NCI-H446 treated with DMSO at 0.1 percent for 48 hours (cell line): Measurements from ENCODE around the gene C1GALT1C1.
"Not testable (repeated sequence)": the region's sequence is repeated elsewhere in the genome, so short reads cannot be mapped to it uniquely, and the experiment has no call there.

ENCODE experiments used
- DNase-seq: peaks from one replicate; lab custom pipeline; 2025; lab: John Stamatoyannopoulos, UW

C1GALT1C1 gene

DNA sequence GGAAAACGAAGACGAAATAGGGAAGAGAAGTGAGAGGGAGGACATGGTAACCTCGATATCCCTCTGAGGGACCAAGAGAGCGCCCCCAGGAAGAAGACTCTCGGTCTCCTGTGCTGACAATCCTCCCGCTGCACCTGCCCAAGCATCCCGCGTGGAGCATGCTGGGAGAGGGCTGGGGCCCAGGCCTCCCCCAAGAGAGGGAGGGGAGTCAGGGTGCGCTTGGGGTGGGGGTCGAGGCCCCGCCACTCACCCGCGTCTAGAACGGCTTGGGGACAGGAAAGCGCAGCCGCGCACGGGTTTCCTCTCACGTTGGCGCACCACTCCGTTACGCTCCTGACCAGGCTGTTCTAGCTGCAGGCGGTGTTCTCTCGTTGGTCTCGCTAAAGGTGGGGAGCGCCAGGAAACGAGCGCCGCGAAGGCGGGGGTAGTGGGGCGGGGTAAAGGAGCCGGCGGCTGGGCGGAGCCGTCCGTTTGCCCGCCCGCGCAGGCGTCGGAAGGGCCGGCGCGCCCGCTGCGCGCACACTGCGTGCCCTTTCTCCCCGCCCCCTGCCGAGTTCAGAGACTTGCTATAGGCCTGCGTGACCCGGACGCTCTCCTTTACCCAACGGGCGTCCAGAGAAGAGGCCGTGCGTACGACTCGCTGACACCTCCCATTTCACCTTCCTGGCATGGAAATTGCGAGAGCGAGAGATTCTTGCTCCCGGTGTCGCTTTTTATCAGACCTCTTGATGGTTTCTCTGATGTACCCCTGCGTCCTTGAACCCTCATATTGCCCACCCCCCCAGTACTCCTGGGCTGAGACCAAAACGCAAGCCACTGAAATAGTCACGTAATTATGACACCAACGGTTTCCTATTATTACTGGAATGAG, at the start of gene C1GALT1C1:
Gene C1GALT1C1, minus strand, starts transcription at position 388 of the 871 bp plus-strand sequence. CDS start 2,888 bp downstream, outside the sequence.
- peak; percentile 93 for DNase-seq

- no peak for DNase-seq
Observed at GRCh38 chrX:120677004-120677652, 47.3 kb upstream of the C1GALT1C1 start.

DNA sequence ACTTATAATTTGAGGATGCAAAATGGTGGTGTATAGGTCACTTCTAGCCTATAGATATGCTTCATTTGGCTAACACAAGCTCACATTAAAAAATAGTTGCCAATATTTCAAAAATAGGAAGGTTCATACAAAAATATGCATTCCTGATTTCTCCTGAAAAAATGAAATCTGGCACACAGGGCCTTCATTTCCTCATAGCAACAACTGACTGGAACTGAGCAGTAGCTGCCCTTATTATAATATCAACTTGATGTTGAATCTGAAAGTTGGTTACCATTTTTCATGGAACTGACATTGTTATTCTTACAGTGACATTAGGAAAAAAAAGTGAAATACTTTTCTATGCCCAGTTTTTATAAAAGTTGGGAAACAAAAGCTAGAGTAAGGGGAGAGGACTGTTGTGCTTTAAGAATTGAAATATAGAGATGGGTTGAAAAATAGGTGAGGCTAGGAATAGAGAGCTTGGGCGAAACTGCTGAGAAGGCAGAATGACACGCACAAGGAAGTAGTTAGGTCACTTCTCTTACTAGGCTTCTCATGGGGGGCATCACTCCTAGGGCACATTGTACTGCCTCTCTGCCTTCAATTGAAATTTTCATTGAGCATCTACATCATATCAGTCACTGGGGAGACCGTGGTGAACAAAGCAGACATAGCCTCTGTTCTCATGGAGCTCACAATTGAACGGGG, 43.1 kb upstream of the C1GALT1C1 start:
- DNase-seq, result no peak

DNA sequence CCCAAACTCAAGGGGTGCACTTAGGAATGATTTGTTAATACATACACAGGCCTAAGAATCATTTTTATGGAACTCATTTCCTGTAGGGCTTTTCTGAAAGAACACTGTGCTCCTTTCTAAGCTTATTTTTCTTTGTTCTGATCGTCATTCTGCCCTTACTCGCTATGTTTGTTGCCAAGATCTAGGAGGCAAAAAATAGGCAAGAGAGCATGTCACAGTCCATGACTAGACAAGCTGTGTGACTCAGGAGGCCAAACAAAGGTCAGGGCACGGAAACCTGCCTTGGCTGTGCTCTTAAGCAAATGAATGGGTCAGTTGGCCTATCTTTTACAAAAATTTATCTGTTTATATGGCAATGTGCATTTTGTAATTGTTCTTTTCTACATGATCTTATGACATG, 42.5 kb upstream of the C1GALT1C1 start:
- no peak for DNase-seq

DNA sequence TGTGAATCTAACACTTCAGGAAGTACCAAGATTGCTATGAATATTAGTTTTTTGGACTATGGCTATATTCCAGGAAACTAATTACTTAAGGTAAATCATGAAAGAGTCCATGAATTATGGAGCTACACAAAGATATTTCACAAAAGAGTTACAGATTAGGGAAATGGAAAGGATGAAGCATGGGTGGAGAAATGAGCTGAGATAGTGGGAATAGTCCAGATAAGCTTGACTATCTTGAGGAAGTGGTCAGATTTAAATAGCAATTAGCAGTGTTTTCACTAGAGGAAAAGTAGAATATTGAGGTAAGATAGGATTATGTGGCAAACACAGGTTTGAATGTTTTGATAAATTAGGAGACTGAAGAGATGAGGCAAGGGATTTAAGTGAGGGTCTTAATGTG, 42.1 kb upstream of the C1GALT1C1 start:
- no peak for DNase-seq

- no peak for DNase-seq
Observed at GRCh38 chrX:120668357-120668756, 38.5 kb upstream of the C1GALT1C1 start.

DNA sequence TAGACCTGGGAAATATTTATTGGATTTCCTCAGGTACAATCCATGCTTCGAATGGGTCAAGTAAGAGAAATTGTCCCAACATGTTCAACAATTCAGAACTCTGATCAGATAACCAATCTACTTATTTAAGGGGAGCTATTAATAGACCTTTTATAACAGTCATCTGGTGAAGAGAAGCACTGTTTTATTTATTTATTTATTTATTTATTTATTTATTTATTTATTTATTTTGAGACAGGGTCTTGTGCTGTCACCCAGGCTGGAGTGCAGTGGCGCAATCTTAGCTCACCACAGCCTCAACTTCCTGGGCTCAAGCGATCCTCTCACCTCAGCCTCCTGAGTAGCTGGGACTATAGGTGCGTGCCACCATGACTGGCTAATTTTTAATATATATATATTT, 34.7 kb upstream of the C1GALT1C1 start:
- not testable (repeated sequence) for DNase-seq

- peak; percentile 2 for DNase-seq
Observed at GRCh38 chrX:120664081-120664480, 34.2 kb upstream of the C1GALT1C1 start.

DNA sequence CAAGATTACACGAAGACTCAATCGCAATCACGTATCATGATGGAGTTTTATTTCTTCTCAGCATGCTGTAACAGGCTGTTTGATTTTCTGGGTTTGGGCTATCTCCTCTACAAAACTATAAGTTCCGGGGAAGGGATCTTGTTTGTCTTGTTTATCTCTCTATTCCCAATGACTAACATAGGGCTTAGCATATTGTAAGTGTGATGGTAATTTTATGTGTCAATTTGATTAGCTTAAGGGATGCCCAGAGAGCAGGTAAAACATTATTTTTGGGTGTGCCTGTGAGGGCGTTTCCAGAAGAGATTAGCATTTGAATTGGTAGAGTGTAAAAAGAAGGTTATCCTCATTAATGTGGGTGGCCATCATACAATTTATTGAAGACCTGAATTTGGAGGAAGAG, 32.8 kb upstream of the C1GALT1C1 start:
- no peak for DNase-seq

GRCh38 chrX:120660637-120661036, 30.8 kb upstream of the C1GALT1C1 start:
- DNase-seq, result no peak

DNA sequence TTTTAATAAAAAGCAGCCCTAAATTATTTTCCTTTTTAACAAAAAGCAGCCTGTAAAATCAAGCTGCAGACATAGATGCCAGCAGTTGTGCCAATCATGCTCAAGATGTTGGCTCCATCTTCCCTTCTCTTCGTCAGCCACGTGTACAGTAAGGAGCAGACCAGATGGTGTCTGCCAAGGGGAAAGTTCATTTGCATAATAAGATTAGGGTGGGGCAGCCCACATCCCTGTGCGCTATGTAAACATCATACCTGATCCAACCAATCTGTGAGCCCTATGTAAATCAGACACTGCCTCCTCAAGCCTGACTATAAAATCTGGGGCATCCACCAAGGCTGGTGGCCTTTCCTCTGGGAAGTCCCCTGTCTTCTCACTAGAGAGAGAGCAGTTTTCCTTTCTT, 23.1 kb upstream of the C1GALT1C1 start:
- peak; percentile 82 for DNase-seq

GRCh38 chrX:120652256-120652655, 22.4 kb upstream of the C1GALT1C1 start:
- DNase-seq, result not testable (repeated sequence)

DNA sequence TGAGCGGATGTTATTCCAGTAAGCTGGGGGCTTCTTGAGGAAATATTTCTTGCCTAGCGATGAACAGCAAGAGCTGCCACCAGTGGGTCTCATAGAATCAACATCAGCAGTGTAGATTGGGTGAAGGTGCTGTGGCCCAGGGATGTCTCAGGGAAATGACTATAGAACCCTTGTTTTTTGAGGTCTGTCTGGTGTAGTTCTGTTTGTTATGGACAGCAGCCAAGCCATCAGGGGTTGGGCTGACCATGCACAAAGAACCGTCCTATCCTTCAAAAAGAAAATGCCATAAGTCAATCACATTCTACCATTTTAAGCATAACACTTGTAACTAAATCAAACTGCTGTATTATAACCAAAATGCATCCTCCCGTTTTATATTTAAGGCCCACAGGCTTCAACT, 17.3 kb upstream of the C1GALT1C1 start:
- no peak for DNase-seq

DNA sequence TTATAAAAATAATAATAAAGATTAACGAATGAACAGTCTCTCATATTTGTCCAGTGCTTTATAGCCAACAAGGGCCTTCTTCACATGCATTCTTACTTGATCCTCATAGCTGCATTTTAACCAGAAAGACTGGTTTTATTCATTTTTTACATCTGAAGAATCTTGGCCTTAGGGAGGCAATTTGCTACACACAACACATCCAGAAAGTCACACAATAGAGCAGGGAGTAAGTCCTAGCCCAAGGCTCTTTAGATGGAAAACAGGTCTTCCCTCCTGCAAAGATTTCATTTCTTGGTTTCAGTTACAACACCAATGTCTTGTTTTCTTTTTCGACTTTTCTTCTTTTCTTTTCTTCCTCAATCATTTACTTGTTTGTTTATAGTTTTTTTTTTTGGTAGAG, 13.0 kb upstream of the C1GALT1C1 start:
- no peak for DNase-seq

DNA sequence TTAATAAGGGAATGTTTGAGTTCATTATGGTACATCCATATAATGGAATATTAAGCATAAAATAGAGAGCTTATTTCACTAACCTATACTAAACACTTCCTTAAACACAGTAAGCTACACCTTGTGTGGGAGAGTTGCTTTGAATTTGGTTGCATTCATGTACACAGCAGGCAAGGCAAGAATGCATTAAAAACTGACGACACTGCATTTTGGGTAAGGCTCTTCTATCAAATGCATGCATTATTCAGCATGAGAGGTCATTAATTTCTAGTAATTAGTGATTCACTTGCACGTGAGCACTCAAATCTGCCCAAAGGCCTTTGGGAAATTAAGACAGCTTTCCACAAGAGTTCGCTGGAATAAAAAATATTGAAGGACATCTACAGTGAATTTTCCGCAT, 8.8 kb upstream of the C1GALT1C1 start:
- DNase-seq, result no peak

- DNase-seq, result no peak
Observed at GRCh38 chrX:120625371-120625770, 4.5 kb downstream of the C1GALT1C1 start.

- DNase-seq, result no peak
Observed at GRCh38 chrX:120617996-120618630, 11.7 kb downstream of the C1GALT1C1 start.

DNA sequence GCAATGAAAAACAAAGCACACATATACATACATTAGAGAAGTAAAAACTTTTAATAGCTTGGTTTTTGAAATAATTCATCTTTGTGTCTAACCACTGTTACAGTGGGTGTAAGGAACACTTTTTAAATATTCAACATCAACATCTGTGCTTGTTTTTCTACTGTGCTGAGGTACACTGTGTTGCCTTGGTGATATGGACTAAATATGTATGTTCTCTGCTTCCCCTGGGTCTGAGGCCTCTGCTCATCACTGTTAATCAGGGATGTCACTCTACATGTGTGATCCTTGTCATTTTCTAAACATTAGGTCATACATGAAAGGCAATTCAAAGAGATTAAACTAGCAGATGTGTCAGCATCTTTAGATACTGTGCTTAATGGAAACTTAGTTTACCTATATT, 15.0 kb downstream of the C1GALT1C1 start:
- no peak for DNase-seq

GRCh38 chrX:120612086-120612485, 17.8 kb downstream of the C1GALT1C1 start:
- DNase-seq, result no peak

GRCh38 chrX:120604361-120604782, 25.5 kb downstream of the C1GALT1C1 start:
- DNase-seq, result peak; percentile 28

- DNase-seq, result peak; percentile 91
Observed at GRCh38 chrX:120603707-120604360, 26.0 kb downstream of the C1GALT1C1 start, which contains the start of gene MCTS1. MCTS1 (plus strand) TSS chrX:120604101; CDS start chrX:120604237, 136 bp downstream.

- DNase-seq, result no peak
Observed at GRCh38 chrX:120585702-120586101, 44.2 kb downstream of the C1GALT1C1 start.
